H1 (cell line): ENCODE data around the gene JOSD1. TPM values are rescaled to one million over a fixed set of nuclear protein-coding genes. Genes with fewer than 3 reads are reported as not detected.

ENCODE experiments used
- CTCF ChIA-PET: fragments of 300-600 bp; sonication (Branson Sonifier 250); formaldehyde crosslinking; loops from one replicate; lab custom pipeline; 2021; ENCODE audit not compliant: partially characterized antibody; lab: Charles Lee
- POLR2A ChIA-PET: fragments of 300-600 bp; sonication (Branson Sonifier 250); formaldehyde crosslinking; loops from one replicate; lab custom pipeline; 2021; ENCODE audit warnings: inconsistent platforms; ENCODE audit not compliant: partially characterized antibody; lab: Charles Lee
- DNase-seq, 2 experiments: peaks; one replicate each; pipeline versions ENCODE4 v3.0.0 to v3.0.0-alpha.2; 2010 to 2022; ENCODE audit warnings: low spot score in 2 of 2, low read depth in 1 of 2, mixed read lengths in 1 of 2
- FAIRE-seq: peaks from 2 replicates; lab custom pipeline; 2011; peaks lifted over from hg19 to GRCh38; lab: Jason Lieb, UNC
- H2AFZ ChIP-seq: 2 replicates; pipeline ENCODE4 v1.8.1; 2012; ENCODE audit warnings: low read length, inconsistent platforms
- H2AK5ac ChIP-seq: 2 replicates; pipeline ENCODE4 v1.6.1; 2013; ENCODE audit warnings: low read depth, low read length
- H2BK120ac ChIP-seq: replicated peaks from 2 replicates; pipeline ENCODE3; 2013; ENCODE audit warnings: low read depth, low read length, inconsistent platforms
- H2BK12ac ChIP-seq: 2 replicates; pipeline ENCODE4 v1.6.1; 2013; ENCODE audit warnings: low read depth, low read length
- H2BK15ac ChIP-seq: 2 replicates; pipeline ENCODE4 v1.6.1; 2013; ENCODE audit warnings: low read length
- H2BK20ac ChIP-seq: 2 replicates; pipeline ENCODE4 v1.6.1; 2013; ENCODE audit warnings: low read length
- H2BK5ac ChIP-seq: 2 replicates; pipeline ENCODE4 v1.6.1; 2013; ENCODE audit warnings: low read depth, low read length
- H3K14ac ChIP-seq: 2 replicates; pipeline ENCODE4 v1.6.1; 2013; ENCODE audit warnings: inconsistent platforms; ENCODE audit not compliant: insufficient read length
- H3K18ac ChIP-seq: 2 replicates; pipeline ENCODE4 v1.6.1; 2013; ENCODE audit warnings: low read length; ENCODE audit errors: extremely low read depth
- H3K23ac ChIP-seq: 2 replicates; pipeline ENCODE4 v1.6.1; 2013; ENCODE audit warnings: inconsistent platforms; ENCODE audit not compliant: insufficient read length
- H3K23me2 ChIP-seq: 2 replicates; pipeline ENCODE4 v1.6.1; 2013; ENCODE audit warnings: low read depth, low read length
- H3K27ac ChIP-seq: 2 replicates; pipeline ENCODE4 v1.6.1; 2011; ENCODE audit warnings: low read depth, low read length, inconsistent platforms
- H3K27me3 ChIP-seq, 4 experiments: replicated peaks in 1 of 4; 1 replicate in 1 of 4; 2 replicates in 3 of 4; pipeline versions ENCODE4 v1.6.1 to v1.8.1; 2011 to 2013; ENCODE audit warnings: low read length in 3 of 4, mild to moderate bottlenecking in 3 of 4, inconsistent platforms in 2 of 4, mixed read lengths in 2 of 4, moderate library complexity in 1 of 4; ENCODE audit not compliant: control insufficient read depth in 3 of 4, insufficient read depth in 3 of 4; ENCODE audit errors: extremely low read depth in 1 of 4
- H3K36me3 ChIP-seq, 4 experiments: 2 replicates each; pipeline versions ENCODE4 v1.6.1 to v1.8.1; 2011 to 2013; ENCODE audit warnings: mild to moderate bottlenecking in 4 of 4, low read length in 3 of 4, moderate library complexity in 2 of 4, control low read depth in 1 of 4, inconsistent platforms in 1 of 4; ENCODE audit not compliant: insufficient read depth in 4 of 4, control insufficient read depth in 2 of 4
- H3K4ac ChIP-seq: replicated peaks from 2 replicates; pipeline ENCODE3; 2013; ENCODE audit warnings: low read length, low read depth, mixed read lengths, inconsistent platforms; ENCODE audit not compliant: insufficient read length
- H3K4me1 ChIP-seq, 4 experiments: replicated peaks in 1 of 4; 1 replicate in 1 of 4; 2 replicates in 3 of 4; pipeline versions ENCODE4 v1.6.1 to v1.8.1; 2011 to 2013; ENCODE audit warnings: low read length in 3 of 4, inconsistent platforms in 2 of 4, mixed read lengths in 1 of 4; ENCODE audit not compliant: insufficient read depth in 4 of 4, control insufficient read depth in 3 of 4
- H3K4me2 ChIP-seq, 2 experiments: 2 replicates each; pipeline versions ENCODE4 v1.6.1 to v1.8.1; 2011 to 2013; ENCODE audit warnings: low read depth in 2 of 2, low read length in 2 of 2, control low read depth in 1 of 2, inconsistent platforms in 1 of 2, mild to moderate bottlenecking in 1 of 2; ENCODE audit not compliant: insufficient read depth in 1 of 2
- H3K4me3 ChIP-seq, 4 experiments: fragments of 200-600, 300-600 bp in 1 of 4; sonication (generic), shearing (Covaris generic), sonication (Bioruptor Twin) in 1 of 4; 2 replicates each; pipeline versions ENCODE4 v1.5.1 to v1.8.1; 2011 to 2016; ENCODE audit warnings: low read length in 4 of 4, low read depth in 3 of 4, control low read depth in 2 of 4, inconsistent platforms in 2 of 4, mild to moderate bottlenecking in 2 of 4, mixed read lengths in 1 of 4, moderate library complexity in 1 of 4; ENCODE audit not compliant: insufficient read depth in 2 of 4; ENCODE audit errors: extremely low read depth in 1 of 4
- H3K56ac ChIP-seq: replicated peaks from 2 replicates; pipeline ENCODE3; 2013; ENCODE audit warnings: low read depth, mild to moderate bottlenecking, mixed read lengths, low read length, inconsistent platforms; ENCODE audit not compliant: insufficient read length
- H3K79me1 ChIP-seq: 2 replicates; pipeline ENCODE4 v1.6.1; 2013; ENCODE audit warnings: low read depth, low read length, control low read depth
- H3K79me2 ChIP-seq, 2 experiments: 2 replicates each; pipeline versions ENCODE4 v1.6.1 to v1.8.1; 2012 to 2013; ENCODE audit warnings: low read length in 2 of 2, mild to moderate bottlenecking in 2 of 2, inconsistent platforms in 1 of 2; ENCODE audit not compliant: insufficient read depth in 2 of 2, control insufficient read depth in 1 of 2
- H3K9ac ChIP-seq, 4 experiments: replicated peaks in 1 of 4; 1 replicate in 1 of 4; 2 replicates in 3 of 4; pipeline versions ENCODE4 v1.6.1 to v1.8.1; 2011 to 2013; ENCODE audit warnings: low read depth in 3 of 4, low read length in 3 of 4, control low read depth in 2 of 4, mild to moderate bottlenecking in 2 of 4, moderate library complexity in 2 of 4, inconsistent platforms in 1 of 4; ENCODE audit errors: extremely low read depth in 1 of 4
- H3K9me3 ChIP-seq, 2 experiments: 2 replicates each; pipeline versions ENCODE4 v1.6.1 to v1.8.1; 2012 to 2013; ENCODE audit warnings: mild to moderate bottlenecking in 2 of 2, moderate library complexity in 2 of 2, control low read depth in 1 of 2, inconsistent platforms in 1 of 2, low read depth in 1 of 2, low read length in 1 of 2, mixed read lengths in 1 of 2; ENCODE audit not compliant: insufficient read depth in 2 of 2
- H4K20me1 ChIP-seq, 2 experiments: replicated peaks in 1 of 2; 2 replicates each; pipeline versions ENCODE3 to v1.8.1; 2011 to 2013; ENCODE audit warnings: inconsistent platforms in 2 of 2, low read length in 2 of 2, mild to moderate bottlenecking in 1 of 2; ENCODE audit not compliant: insufficient read depth in 2 of 2, control insufficient read depth in 1 of 2
- H4K5ac ChIP-seq: 2 replicates; pipeline ENCODE4 v1.6.1; 2013; ENCODE audit warnings: low read length, low read depth, mixed read lengths, inconsistent platforms; ENCODE audit not compliant: insufficient read length
- H4K8ac ChIP-seq: 2 replicates; pipeline ENCODE4 v1.8.0; 2013; ENCODE audit warnings: mild to moderate bottlenecking, moderate library complexity, low read length, inconsistent platforms; ENCODE audit not compliant: insufficient read depth; ENCODE audit errors: extremely low read depth
- H4K91ac ChIP-seq: replicated peaks from 2 replicates; pipeline ENCODE3; 2013; ENCODE audit warnings: low read length, mixed read lengths, inconsistent platforms; ENCODE audit not compliant: insufficient read length
- E2F6 ChIP-seq: IDR thresholded peaks from 2 replicates; pipeline ENCODE4 v1.6.1; 2012; ENCODE audit warnings: inconsistent platforms
- HDAC2 ChIP-seq, 2 experiments: fragments of 300-600 bp in 1 of 2; sonication (generic) in 1 of 2; IDR thresholded peaks; 2 replicates each; pipeline ENCODE4 v1.6.1; 2011 to 2012; ENCODE audit warnings: low read depth in 2 of 2, low read length in 2 of 2, mild to moderate bottlenecking in 2 of 2, moderate library complexity in 2 of 2, borderline replicate concordance in 1 of 2, inconsistent platforms in 1 of 2
- POLR2AphosphoS5 ChIP-seq: IDR thresholded peaks from 2 replicates; pipeline ENCODE4 v1.6.1; 2011; ENCODE audit warnings: low read depth, low read length
- SIX5 ChIP-seq: IDR thresholded peaks from 2 replicates; pipeline ENCODE4 v1.6.1; 2011; ENCODE audit warnings: mild to moderate bottlenecking, low read depth, low read length
- TCF12 ChIP-seq: IDR thresholded peaks from 2 replicates; pipeline ENCODE4 v1.6.1; 2011; ENCODE audit warnings: low read depth, mild to moderate bottlenecking, low read length
- TEAD4 ChIP-seq: IDR thresholded peaks from 2 replicates; pipeline ENCODE4 v1.6.1; 2012; ENCODE audit warnings: low read depth, low read length, inconsistent platforms, mixed read lengths
- ZNF274 ChIP-seq: IDR thresholded peaks from 2 replicates; pipeline ENCODE4 v1.7.0; 2012; ENCODE audit warnings: low read length, borderline replicate concordance; ENCODE audit errors: extremely low read depth
- WGBS, 2 experiments: shearing (Covaris generic) in 1 of 2; methylation state at CpG; one replicate each; pipeline versions ENCODE4 v1.1.6 to v1.1.7; 2013 to 2015; ENCODE audit warnings: low lambda C conversion rate in 2 of 2, mixed read lengths in 2 of 2, inconsistent platforms in 1 of 2, low coverage in 1 of 2, missing lambda C conversion rate in 1 of 2; ENCODE audit not compliant: insufficient replicate concordance in 2 of 2, insufficient coverage in 1 of 2, insufficient read length in 1 of 2; ENCODE audit errors: extremely low coverage in 1 of 2, missing lambda C conversion rate in 1 of 2; 5-methylcytosine and 5-hydroxymethylcytosine counted together
- polyA plus RNA-seq, 7 experiments: library from polyadenylated mRNA; depleted of rRNA in 3 of 7; stranded (reverse) in 5 of 7; unstranded in 2 of 7; fragments of >200 nt in 5 of 7; fragments of 200-250 nt in 2 of 7; gene quantifications; 1 replicate in 5 of 7; 2 replicates in 1 of 7; 4 replicates in 1 of 7; pipeline versions ENCODE4 v1.2.1 to v1.2.3, GENCODE V29; 2011 to 2013; ENCODE audit warnings: missing spikeins in 2 of 7, mixed read lengths in 2 of 7
- total RNA-seq: library from RNA; stranded (reverse); fragmentation: NEBNext Ultra II Directional; extraction: Animal tissue kit (Norgen Biotek cat#: 25700); gene quantifications from 2 replicates; pipeline ENCODE4 v1.2.1, GENCODE V29; 2021

JOSD1 gene
- total and polyA plus RNA-seq, 2 of the 8 experiments (the other 6 are each of a cell fraction or from before 2014, with no cell fraction given) = 18.4 to 20.2 TPM

GRCh38 chr22:38684895-38685294 is 15.8 kb downstream of the JOSD1 start:
- 91% methylated on average over 9 of the region's 9 CpGs; no CpG with 5 or more reads in 1 of the 2 experiments for WGBS, 2 experiments

More at GRCh38 chr22:38684895-38685294, 15.8 kb downstream of the JOSD1 start:
- FAIRE-seq = no peak
- Histone ChIP-seq H2BK15ac (no peak overlapping the region), H3K23ac (no peak overlapping the region), H3K56ac (no peak overlapping the region), H3K36me3 (peaks cover 15 to 49% (median 27%) of the 10 kb centered on the region in 4 experiments), H3K4ac (no peak overlapping the region), H2AK5ac (no peak overlapping the region), H4K20me1 (peaks cover 6 to 7% of the 10 kb centered on the region in 2 experiments), H3K9ac (no peak overlapping the region), H3K27ac (no peak overlapping the region), H2BK120ac (no peak overlapping the region), H2BK20ac (no peak overlapping the region), H3K79me1 (peaks cover 4% of the 10 kb centered on the region; the same call in 1 of the 2 replicates), H2BK12ac (no peak overlapping the region), H4K5ac (no peak overlapping the region), H2AFZ (no peak overlapping the region), H3K4me1 (peaks cover 0 to 3% (median 1%) of the 10 kb centered on the region in 4 experiments; a peak in 3 of 7 replicates), H2BK5ac (no peak overlapping the region), H3K27me3 (no peaks in the 10 kb centered on the region), H3K23me2 (peaks cover 6% of the 10 kb centered on the region), H3K79me2 (peaks cover 7 to 12% of the 10 kb centered on the region in 2 experiments; a peak in 3 of 4 replicates), H3K4me2 (no peak overlapping the region), H3K4me3 (no peak overlapping the region), H3K18ac (no peak overlapping the region), H3K9me3 (peaks cover 5 to 8% of the 10 kb centered on the region in 2 experiments; a peak in 3 of 4 replicates), H4K91ac (no peak overlapping the region), H4K8ac (no peak overlapping the region), H3K14ac (no peak overlapping the region)
- ChIA-PET POLR2A (interaction anchor here (0.7 to 8.6 kb wide), 5 partner anchors 13 to 271 kb away, joined by 3 to 123 read pairs (median 3); partner anchors contain the start of gene JOSD1), CTCF (no interaction called here)
- TF ChIP-seq TCF12 (no peak), HDAC2 (IDR thresholded peaks at IDR 0.05; ENCODE audit: borderline replicate concordance in 1 of 2, low read depth in 2 of 2, low read length in 2 of 2) (no peak), TEAD4 (no peak), POLR2AphosphoS5 (peak; percentile 45; the same call in 1 of the 2 replicates), SIX5 (no peak), ZNF274 (no peak), E2F6 (no peak)
- DNase-seq = no peak
